ENCODE measurements around the gene PARD3.

The PARD3 gene

DNA sequence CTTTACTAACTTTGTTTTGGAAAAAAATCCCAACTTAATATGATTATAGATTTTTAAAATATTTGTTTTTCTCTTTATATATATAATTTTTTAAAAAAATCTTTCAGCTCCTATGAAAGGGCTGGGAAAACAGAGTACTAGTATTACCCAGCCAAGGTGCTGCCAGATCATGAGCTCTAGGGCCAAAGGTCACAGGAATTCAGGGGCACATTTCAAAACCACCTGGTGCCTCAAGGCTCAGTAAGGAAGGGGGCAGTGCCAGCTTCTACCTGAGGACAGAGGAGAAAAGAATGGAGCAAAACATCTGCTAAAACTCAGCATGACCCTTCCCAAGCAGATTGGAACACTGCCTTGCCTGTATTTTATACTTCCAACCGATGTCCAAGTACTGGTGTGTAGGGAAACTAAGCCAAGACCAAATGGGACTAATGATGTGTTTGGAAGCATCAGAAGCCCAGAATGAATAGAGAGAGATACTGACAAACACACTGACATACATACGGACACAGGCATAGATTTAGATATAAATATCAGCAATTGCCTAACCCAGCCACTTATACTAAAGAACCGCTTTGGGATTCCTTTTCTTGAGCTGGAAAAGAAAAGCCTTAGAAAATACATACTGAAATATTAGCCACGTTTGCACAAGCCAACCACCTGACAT is 667.3 kb downstream of the PARD3 start:
- ChIA-PET POLR2A (no interaction called here), CTCF (no interaction called here)
- H3K4me3 ChIP-seq (ENCODE audit: low read depth, low read length), result no peak overlapping the region

DNA sequence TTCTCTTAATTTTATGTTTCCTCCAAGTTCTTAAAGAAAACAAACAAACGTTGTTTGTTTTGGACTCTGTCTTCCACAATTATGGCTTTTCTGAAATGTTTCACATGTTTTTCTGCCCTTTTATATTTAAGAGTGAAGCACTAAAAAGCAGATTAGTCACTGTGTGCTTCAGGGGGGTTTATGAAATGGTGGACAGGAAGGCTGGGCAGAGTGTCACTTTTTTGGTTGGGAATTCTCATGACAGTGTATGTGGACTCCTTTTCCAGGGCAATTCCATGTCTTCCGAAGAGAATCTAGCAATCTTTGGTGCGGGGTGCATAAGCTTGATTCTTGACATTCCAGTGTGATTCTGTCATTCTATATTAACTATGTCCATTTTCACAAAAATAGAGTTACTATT is 669.4 kb downstream of the PARD3 start:
- ChIA-PET POLR2A (interaction anchor here (0.5 kb wide), 1 partner anchor 812 kb away, joined by 3 read pairs; the partner anchor contains the start of gene NRP1), CTCF (interaction anchor here (1.3 kb wide), 1 partner anchor 13 kb away, joined by 3 read pairs; no protein-coding TSS in a partner anchor)
- no peak for DNase-seq (ENCODE audit: low read depth, low spot score)

More for the DNA sequence above, 667.3 kb downstream of the PARD3 start:
- TF ChIP-seq, protein P1, sequence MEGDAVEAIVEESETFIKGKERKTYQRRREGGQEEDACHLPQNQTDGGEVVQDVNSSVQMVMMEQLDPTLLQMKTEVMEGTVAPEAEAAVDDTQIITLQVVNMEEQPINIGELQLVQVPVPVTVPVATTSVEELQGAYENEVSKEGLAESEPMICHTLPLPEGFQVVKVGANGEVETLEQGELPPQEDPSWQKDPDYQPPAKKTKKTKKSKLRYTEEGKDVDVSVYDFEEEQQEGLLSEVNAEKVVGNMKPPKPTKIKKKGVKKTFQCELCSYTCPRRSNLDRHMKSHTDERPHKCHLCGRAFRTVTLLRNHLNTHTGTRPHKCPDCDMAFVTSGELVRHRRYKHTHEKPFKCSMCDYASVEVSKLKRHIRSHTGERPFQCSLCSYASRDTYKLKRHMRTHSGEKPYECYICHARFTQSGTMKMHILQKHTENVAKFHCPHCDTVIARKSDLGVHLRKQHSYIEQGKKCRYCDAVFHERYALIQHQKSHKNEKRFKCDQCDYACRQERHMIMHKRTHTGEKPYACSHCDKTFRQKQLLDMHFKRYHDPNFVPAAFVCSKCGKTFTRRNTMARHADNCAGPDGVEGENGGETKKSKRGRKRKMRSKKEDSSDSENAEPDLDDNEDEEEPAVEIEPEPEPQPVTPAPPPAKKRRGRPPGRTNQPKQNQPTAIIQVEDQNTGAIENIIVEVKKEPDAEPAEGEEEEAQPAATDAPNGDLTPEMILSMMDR (IDR thresholded peaks at IDR 0.05; ENCODE audit: insufficient read depth, low read length, missing control alignments), result no peak
- DNase-seq (ENCODE audit: low read depth, low spot score), result no peak

DNA sequence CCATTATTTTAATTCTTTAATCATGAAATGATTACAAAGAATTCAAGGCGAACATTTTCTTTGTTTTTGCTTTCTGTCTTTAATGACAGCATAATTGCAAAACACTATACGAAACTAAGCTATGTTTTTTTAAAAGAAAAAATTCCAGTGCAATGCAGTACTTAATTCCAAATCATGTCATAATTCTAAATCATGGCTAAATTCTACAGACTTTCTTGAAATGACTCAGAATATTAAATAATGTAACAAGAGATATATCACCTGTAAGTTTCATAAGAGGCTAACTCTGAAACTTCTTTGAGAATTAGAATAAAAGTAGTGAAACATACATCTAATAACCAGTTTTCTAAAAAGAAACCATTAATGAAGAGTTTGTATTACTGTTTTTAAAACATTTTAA is 671.6 kb downstream of the PARD3 start:
- CTCF ChIA-PET, result interaction anchor here (2.0 kb wide), 1 partner anchor 9 kb away, joined by 4 read pairs; no protein-coding TSS in a partner anchor
- TF ChIP-seq, protein P1 (IDR thresholded peaks at IDR 0.05; ENCODE audit: insufficient read depth, low read length, missing control alignments), result no peak
- no peak overlapping the region for H3K4me3 ChIP-seq (ENCODE audit: low read depth, low read length)
- no peak for DNase-seq (ENCODE audit: low read depth, low spot score)
- POLR2A ChIA-PET, result no interaction called here

More for the DNA sequence above, 669.4 kb downstream of the PARD3 start:
- no peak overlapping the region for H3K4me3 ChIP-seq (ENCODE audit: low read depth, low read length)
- TF ChIP-seq, protein P1 (IDR thresholded peaks at IDR 0.05; ENCODE audit: insufficient read depth, low read length, missing control alignments), result no peak

DNA sequence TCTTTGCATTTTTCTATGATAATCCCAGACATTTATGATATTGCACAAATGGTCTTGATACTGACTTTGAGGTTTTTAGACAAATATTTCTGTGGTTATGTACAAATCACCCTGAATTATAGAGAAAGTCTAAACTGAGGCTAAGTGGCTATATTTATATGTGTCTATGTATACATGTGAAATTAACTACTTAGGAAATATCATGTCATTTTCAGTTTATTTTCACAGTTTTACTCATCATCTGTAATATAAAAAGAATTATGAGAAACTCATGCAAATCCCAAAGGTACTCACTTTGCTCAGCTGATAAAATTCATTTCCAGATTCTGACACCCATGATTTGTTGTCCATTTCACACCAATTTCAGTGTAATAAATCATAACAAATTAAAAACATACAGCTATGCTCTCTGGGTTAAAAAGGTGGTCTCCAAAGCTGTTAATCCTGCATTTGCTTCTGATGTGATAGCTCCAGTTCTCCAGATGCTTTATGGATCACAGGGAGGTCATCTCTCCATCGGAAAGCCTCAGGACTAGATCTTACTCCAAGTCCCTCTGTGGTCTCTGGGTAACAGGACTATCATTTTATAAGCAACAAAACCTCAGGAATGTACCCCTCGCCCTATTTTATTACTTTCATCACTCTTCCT is 673.9 kb downstream of the PARD3 start:
- no peak for DNase-seq (ENCODE audit: low read depth, low spot score)
- POLR2A ChIA-PET, result no interaction called here
- CTCF ChIA-PET, result no interaction called here
- TF ChIP-seq, protein P1 (IDR thresholded peaks at IDR 0.05; ENCODE audit: insufficient read depth, low read length, missing control alignments), result no peak
- no peak overlapping the region for H3K4me3 ChIP-seq (ENCODE audit: low read depth, low read length)

DNA sequence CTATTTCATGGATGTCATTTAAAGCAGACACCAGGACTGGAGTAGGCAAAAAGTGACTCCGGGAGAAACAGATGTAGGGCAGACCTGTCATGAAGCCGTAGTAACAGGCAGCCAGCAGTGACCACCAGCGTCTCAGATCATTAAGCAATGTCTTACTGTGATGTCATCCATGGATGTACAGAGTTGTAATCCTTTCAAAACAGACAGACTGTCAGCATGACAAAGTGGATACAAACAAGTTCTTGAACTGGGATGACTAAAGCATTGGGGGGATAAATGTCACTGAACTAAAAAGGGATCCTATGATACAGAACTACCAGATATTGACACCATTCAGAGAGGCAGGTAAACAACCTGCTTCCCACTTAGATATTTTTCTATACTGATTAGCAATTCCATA is 675.5 kb downstream of the PARD3 start:
- TF ChIP-seq, protein P1 (IDR thresholded peaks at IDR 0.05; ENCODE audit: insufficient read depth, low read length, missing control alignments), result no peak
- POLR2A ChIA-PET, result no interaction called here
- no peak overlapping the region for H3K4me3 ChIP-seq (ENCODE audit: low read depth, low read length)
- CTCF ChIA-PET, result no interaction called here
- DNase-seq (ENCODE audit: low read depth, low spot score), result no peak

DNA sequence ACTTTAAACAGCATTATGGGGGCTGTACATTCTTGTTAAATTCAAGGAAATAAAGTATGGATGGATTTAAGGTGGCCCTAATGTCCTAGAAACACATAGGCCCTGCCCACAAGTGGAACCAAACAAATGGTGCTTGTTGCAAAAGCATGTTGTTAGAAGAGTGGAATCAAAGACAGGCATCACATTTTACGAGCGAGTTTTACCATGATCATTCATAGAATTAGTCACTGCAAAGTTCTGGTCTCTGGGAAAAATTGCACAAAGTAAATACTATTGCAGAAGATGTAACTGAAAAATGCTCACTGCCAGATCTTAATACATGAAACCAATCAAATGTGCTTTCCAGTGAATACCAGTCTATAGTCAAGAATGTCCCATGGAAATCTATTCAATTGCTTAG is 677.1 kb downstream of the PARD3 start:
- no peak for DNase-seq (ENCODE audit: low read depth, low spot score)
- ChIA-PET POLR2A (no interaction called here), CTCF (no interaction called here)
- H3K4me3 ChIP-seq (ENCODE audit: low read depth, low read length), result no peak overlapping the region
- TF ChIP-seq, protein P1 (IDR thresholded peaks at IDR 0.05; ENCODE audit: insufficient read depth, low read length, missing control alignments), result no peak

Measured in AG04449 (cell line).